ENCODE results near the gene CACNA2D3. TPM values are rescaled to one million over a fixed set of nuclear protein-coding genes. Genes with fewer than 3 reads are reported as not detected.

CACNA2D3 gene
- total RNA-seq, 1 experiment from 2014 or later: not detected

DNA sequence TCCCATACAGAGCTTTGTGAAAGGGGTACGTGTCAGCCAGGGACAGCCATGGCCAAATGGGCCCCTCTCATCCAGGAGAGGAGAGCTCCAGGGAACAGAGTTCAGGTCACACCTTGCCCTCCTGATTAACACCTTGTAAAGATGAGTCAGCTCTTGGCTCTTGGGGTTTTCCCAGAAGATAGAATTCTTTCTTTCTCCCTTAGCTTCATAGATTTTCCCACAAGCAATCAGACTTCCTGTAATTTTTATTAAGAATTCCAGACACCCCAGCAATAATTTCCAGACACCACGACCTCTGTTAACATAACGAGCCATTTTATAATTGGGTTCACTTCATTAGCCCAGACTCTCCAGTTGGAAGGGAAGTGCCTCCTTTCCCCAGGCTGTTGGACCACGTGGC is 719.1 kb downstream of the CACNA2D3 start:
- no peaks in the 10 kb centered on the region for H3K79me2 ChIP-seq (ENCODE audit: low read length)
- no peak overlapping the region for H3K4me3 ChIP-seq (ENCODE audit: low read length)
- H3K27ac ChIP-seq (ENCODE audit: low read length): no peak overlapping the region
- no TSS peak for BruUV-seq (replicated peaks)
- ChIA-PET POLR2A (ENCODE audit: unreplicated experiment) (no interaction called here), CTCF (no interaction called here)
- no peak overlapping the region for H3K9ac ChIP-seq (ENCODE audit: low read length)
- intact Hi-C loops (cut with micrococcal nuclease): no loop called here
- H3K4me2 ChIP-seq (ENCODE audit: low read length): no peak overlapping the region
- no peak overlapping the region for H2AFZ ChIP-seq (ENCODE audit: low read length)
- DNase-seq (no peak), ATAC-seq (no peak)
- peaks cover 28% of the 10 kb centered on the region for H3K27me3 ChIP-seq (ENCODE audit: low read length)
- TF ChIP-seq, protein P1, sequence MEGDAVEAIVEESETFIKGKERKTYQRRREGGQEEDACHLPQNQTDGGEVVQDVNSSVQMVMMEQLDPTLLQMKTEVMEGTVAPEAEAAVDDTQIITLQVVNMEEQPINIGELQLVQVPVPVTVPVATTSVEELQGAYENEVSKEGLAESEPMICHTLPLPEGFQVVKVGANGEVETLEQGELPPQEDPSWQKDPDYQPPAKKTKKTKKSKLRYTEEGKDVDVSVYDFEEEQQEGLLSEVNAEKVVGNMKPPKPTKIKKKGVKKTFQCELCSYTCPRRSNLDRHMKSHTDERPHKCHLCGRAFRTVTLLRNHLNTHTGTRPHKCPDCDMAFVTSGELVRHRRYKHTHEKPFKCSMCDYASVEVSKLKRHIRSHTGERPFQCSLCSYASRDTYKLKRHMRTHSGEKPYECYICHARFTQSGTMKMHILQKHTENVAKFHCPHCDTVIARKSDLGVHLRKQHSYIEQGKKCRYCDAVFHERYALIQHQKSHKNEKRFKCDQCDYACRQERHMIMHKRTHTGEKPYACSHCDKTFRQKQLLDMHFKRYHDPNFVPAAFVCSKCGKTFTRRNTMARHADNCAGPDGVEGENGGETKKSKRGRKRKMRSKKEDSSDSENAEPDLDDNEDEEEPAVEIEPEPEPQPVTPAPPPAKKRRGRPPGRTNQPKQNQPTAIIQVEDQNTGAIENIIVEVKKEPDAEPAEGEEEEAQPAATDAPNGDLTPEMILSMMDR (conservative IDR thresholded peaks at IDR 0.05; ENCODE audit: low read depth, low read length): no peak
- no peak for TF ChIP-seq EZH2 (IDR thresholded peaks at IDR 0.05; ENCODE audit: low read length, unreplicated experiment)
- TF ChIP-seq EZH2phosphoT487 (IDR thresholded peaks at IDR 0.05; ENCODE audit: borderline replicate concordance, low read length): no peak
- no peaks in the 10 kb centered on the region for H3K4me1 ChIP-seq (ENCODE audit: insufficient read depth, low read length)
- H3F3A ChIP-seq (ENCODE audit: low read length, unreplicated experiment): no peaks in the 10 kb centered on the region
- no peaks in the 10 kb centered on the region for H4K20me1 ChIP-seq (ENCODE audit: low read length)
- H3K36me3 ChIP-seq (ENCODE audit: low read depth, low read length): no peaks in the 10 kb centered on the region
- H3K9me2 ChIP-seq (replicated peaks; ENCODE audit: low read length): no peaks in the 10 kb centered on the region
- H3K9me3 ChIP-seq (ENCODE audit: low read length): no peaks in the 10 kb centered on the region

DNA sequence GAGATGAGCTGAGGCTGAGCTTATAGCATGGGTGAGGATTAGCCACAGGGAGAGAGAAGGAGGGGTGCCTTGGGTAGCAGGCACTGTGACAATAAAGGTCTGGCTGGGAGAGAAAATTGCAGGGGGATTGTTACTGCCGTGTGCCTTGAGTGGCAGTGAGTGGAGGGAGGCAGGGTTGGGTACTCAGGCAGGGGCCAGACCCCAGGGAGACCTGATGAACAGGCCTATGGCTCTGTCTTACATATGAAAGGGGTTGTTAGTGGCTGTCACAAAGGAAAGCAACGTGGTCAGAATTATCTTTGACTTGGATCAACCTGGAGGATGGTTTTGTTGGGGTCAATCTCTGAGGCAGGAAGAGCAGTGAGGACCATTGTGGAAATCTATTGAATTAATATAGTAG is 721.0 kb downstream of the CACNA2D3 start:
- BruUV-seq (replicated peaks): no TSS peak
- peaks cover 47% of the 10 kb centered on the region for H3K27me3 ChIP-seq (ENCODE audit: low read length)
- no peak overlapping the region for H3K4me3 ChIP-seq (ENCODE audit: low read length)
- intact Hi-C loops (cut with micrococcal nuclease): no loop called here
- H3K27ac ChIP-seq (ENCODE audit: low read length): no peak overlapping the region
- no peak overlapping the region for H2AFZ ChIP-seq (ENCODE audit: low read length)
- H3F3A ChIP-seq (ENCODE audit: low read length, unreplicated experiment): no peaks in the 10 kb centered on the region
- H4K20me1 ChIP-seq (ENCODE audit: low read length): no peaks in the 10 kb centered on the region
- no peaks in the 10 kb centered on the region for H3K9me2 ChIP-seq (replicated peaks; ENCODE audit: low read length)
- DNase-seq (no peak), ATAC-seq (no peak)
- no peak overlapping the region for H3K9ac ChIP-seq (ENCODE audit: low read length)
- ChIA-PET CTCF (no interaction called here), POLR2A (ENCODE audit: unreplicated experiment) (no interaction called here)
- no peak for TF ChIP-seq EZH2phosphoT487 (IDR thresholded peaks at IDR 0.05; ENCODE audit: borderline replicate concordance, low read length)
- no peak for TF ChIP-seq EZH2 (IDR thresholded peaks at IDR 0.05; ENCODE audit: low read length, unreplicated experiment)
- TF ChIP-seq, protein P1 (conservative IDR thresholded peaks at IDR 0.05; ENCODE audit: low read depth, low read length): no peak
- H3K4me1 ChIP-seq (ENCODE audit: insufficient read depth, low read length): no peaks in the 10 kb centered on the region
- H3K9me3 ChIP-seq (ENCODE audit: low read length): no peaks in the 10 kb centered on the region
- H3K79me2 ChIP-seq (ENCODE audit: low read length): no peaks in the 10 kb centered on the region
- H3K36me3 ChIP-seq (ENCODE audit: low read depth, low read length): no peaks in the 10 kb centered on the region
- H3K4me2 ChIP-seq (ENCODE audit: low read length): no peak overlapping the region

DNA sequence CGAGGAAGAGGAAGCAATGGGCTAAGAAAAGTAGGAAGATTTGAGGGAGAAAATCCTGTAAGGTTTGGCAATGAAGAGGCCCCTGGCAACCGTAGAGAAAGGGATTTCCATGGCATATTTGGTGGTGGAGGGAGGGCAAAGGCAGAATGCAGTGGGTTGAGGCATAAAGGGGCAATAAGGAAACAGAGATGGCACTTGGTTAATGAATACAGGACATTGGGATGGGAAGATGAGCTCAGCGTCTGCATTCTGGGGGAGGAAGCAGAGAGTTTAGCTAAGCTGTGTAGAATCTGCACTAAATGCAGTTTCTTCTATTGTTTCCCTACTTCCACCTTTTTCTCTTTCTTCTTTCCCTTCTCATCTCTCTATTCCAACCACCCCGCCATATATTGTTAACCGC is 721.9 kb downstream of the CACNA2D3 start:
- no peaks in the 10 kb centered on the region for H4K20me1 ChIP-seq (ENCODE audit: low read length)
- POLR2A ChIA-PET (ENCODE audit: unreplicated experiment): no interaction called here
- H3K79me2 ChIP-seq (ENCODE audit: low read length): no peaks in the 10 kb centered on the region
- CTCF ChIA-PET: no interaction called here
- H3K27me3 ChIP-seq (ENCODE audit: low read length): peaks cover 55% of the 10 kb centered on the region
- ATAC-seq (no peak), DNase-seq (no peak)
- TF ChIP-seq, protein P1 (conservative IDR thresholded peaks at IDR 0.05; ENCODE audit: low read depth, low read length): no peak
- TF ChIP-seq EZH2 (IDR thresholded peaks at IDR 0.05; ENCODE audit: low read length, unreplicated experiment) (no peak), EZH2phosphoT487 (IDR thresholded peaks at IDR 0.05; ENCODE audit: borderline replicate concordance, low read length) (no peak)
- no peaks in the 10 kb centered on the region for H3F3A ChIP-seq (ENCODE audit: low read length, unreplicated experiment)
- H3K4me3 ChIP-seq (ENCODE audit: low read length): no peak overlapping the region
- no peak overlapping the region for H3K27ac ChIP-seq (ENCODE audit: low read length)
- no peak overlapping the region for H3K4me2 ChIP-seq (ENCODE audit: low read length)
- H2AFZ ChIP-seq (ENCODE audit: low read length): no peak overlapping the region
- H3K9me3 ChIP-seq (ENCODE audit: low read length): no peaks in the 10 kb centered on the region
- no TSS peak for BruUV-seq (replicated peaks)
- H3K9ac ChIP-seq (ENCODE audit: low read length): no peak overlapping the region
- H3K9me2 ChIP-seq (replicated peaks; ENCODE audit: low read length): no peaks in the 10 kb centered on the region
- intact Hi-C loops (cut with micrococcal nuclease): no loop called here
- no peaks in the 10 kb centered on the region for H3K4me1 ChIP-seq (ENCODE audit: insufficient read depth, low read length)
- H3K36me3 ChIP-seq (ENCODE audit: low read depth, low read length): no peaks in the 10 kb centered on the region
